Left lung (tissue), 10 donors: Measurements from ENCODE around the gene PGGT1B. TPM values are rescaled to one million over a fixed set of nuclear protein-coding genes. Genes with fewer than 3 reads are reported as not detected.

Experiments used
- ATAC-seq: fragments of 200-7000 bp; cut with Tn5 transposase; one replicate; pipeline ENCODE4 v1.9.1; 2020; ENCODE audit warnings: moderate library complexity
- DNase-seq, 4 donors: peaks; one replicate each; pipeline ENCODE4 v3.0.0-alpha.2; 2013 to 2020
- H3K27ac ChIP-seq, 2 donors: fragments of 200-600 bp; sonication (generic) in 1 of 2; one replicate each; pipeline versions ENCODE4 v1.5.0 to v1.8.0; 2020 to 2021
- H3K27me3 ChIP-seq, 2 donors: fragments of 200-600 bp; sonication (generic) in 1 of 2; one replicate each; pipeline versions ENCODE4 v1.5.0 to v1.8.0; 2020 to 2021
- H3K36me3 ChIP-seq, 2 donors: fragments of 200-600 bp; sonication (generic) in 1 of 2; one replicate each; pipeline versions ENCODE4 v1.5.0 to v1.8.0; 2020 to 2021
- H3K4me1 ChIP-seq, 2 donors: fragments of 200-600 bp; one replicate each; pipeline ENCODE4 v1.8.0; 2021
- H3K4me3 ChIP-seq, 2 donors: fragments of 200-600 bp; sonication (generic) in 1 of 2; one replicate each; pipeline versions ENCODE4 v1.5.0 to v1.8.0; 2020 to 2021; ENCODE audit warnings: mild to moderate bottlenecking in 1 of 2
- H3K9me3 ChIP-seq, 2 donors: fragments of 200-600 bp; sonication (generic) in 1 of 2; one replicate each; pipeline versions ENCODE4 v1.5.0 to v1.8.0; 2020 to 2021
- intact Hi-C, 2 donors: fragments of 100-400 bp; cut with DNase I; formaldehyde crosslinking; loops; one replicate each; pipeline versions ENCODE4 v1.11.2 to v1.14.2; 2022
- polyA plus RNA-seq, 6 donors: library from polyadenylated mRNA; unstranded; fragments of 120-200 nt; gene quantifications; one replicate each; pipeline ENCODE4 v1.2.1, GENCODE V29; 2013; ENCODE audit not compliant: insufficient read length in 6 of 6
- total RNA-seq, 2 donors: library from RNA; stranded (reverse); fragmentation: NEBNext Ultra II Directional; extraction: Animal tissue kit (Norgen Biotek cat#: 25700); gene quantifications; one replicate each; pipeline ENCODE4 v1.2.1, GENCODE V29; 2021
- TF ChIP-seq, protein P1 (sequence below), 2 donors: fragments of 200-600 bp; sonication (generic) in 1 of 2; IDR thresholded peaks; one replicate each; pipeline versions ENCODE4 v1.5.0 to v1.8.0; 2021; ENCODE audit warnings: antibody characterized with exemption in 2 of 2
- donor health status: DM: no; HTN: yes; CAD: no.
- donor health status: DM: no; HTN: no; CAD: no.

The PGGT1B gene
- total and polyA plus RNA-seq, 8 donors, result 27.7 to 46.5 (median 36.9) TPM

DNA sequence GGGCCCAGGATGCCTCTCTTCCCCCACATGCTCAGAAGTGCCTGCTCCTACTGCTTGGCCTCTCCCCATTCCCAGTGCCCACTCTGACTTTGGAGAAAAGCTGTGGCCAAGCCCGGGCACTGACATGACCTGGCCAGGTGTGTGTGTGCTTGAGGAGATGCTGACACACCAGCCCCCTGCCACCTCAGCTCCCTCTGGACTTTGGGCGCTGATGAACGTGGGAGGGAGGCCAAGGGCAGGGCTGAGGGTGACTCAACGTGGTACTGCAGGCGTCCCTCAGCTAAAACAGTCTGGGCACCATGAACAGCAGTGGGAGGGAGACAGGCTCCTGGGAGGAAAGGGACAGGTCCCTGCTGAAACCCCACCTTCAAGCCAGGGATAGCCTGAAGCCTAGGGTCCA is 96.9 kb downstream of the PGGT1B start:
- TF ChIP-seq, protein P1, sequence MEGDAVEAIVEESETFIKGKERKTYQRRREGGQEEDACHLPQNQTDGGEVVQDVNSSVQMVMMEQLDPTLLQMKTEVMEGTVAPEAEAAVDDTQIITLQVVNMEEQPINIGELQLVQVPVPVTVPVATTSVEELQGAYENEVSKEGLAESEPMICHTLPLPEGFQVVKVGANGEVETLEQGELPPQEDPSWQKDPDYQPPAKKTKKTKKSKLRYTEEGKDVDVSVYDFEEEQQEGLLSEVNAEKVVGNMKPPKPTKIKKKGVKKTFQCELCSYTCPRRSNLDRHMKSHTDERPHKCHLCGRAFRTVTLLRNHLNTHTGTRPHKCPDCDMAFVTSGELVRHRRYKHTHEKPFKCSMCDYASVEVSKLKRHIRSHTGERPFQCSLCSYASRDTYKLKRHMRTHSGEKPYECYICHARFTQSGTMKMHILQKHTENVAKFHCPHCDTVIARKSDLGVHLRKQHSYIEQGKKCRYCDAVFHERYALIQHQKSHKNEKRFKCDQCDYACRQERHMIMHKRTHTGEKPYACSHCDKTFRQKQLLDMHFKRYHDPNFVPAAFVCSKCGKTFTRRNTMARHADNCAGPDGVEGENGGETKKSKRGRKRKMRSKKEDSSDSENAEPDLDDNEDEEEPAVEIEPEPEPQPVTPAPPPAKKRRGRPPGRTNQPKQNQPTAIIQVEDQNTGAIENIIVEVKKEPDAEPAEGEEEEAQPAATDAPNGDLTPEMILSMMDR (IDR thresholded peaks at IDR 0.05), result no peak
- ATAC-seq (no peak), DNase-seq (no peak)
- H3K4me1 ChIP-seq, result peaks cover 0 to 17% of the 10 kb centered on the region in 2 donors
- no peaks in the 10 kb centered on the region for H3K9me3 ChIP-seq
- H3K36me3 ChIP-seq, result no peaks in the 10 kb centered on the region
- peaks cover 4 to 61% of the 10 kb centered on the region in 2 donors for H3K27me3 ChIP-seq
- no peak overlapping the region for H3K4me3 ChIP-seq
- no peak overlapping the region for H3K27ac ChIP-seq
- intact Hi-C loops, result no loop called here

DNA sequence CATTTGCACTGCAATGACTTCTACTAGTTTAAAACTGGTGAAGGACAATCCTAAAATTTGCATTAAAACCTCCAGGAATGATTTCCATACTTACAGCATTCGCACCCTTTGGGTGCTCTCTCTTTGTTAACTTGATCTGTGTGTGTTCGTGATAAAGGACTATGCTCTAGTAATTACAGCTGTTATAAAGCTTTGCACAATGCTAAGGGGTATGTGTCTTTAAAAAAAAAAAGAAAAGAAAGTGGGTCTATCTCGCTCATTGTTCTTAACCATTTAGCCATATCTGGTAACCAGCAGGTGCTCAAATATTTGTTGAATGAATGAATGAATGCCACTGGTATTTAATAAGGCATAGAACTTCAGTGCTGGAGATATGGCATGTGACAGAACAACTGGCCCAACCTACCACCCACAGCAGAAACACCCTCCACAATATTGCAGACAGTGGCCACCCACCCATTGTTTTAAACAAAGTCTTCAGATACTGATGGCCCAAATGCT is 101.7 kb downstream of the PGGT1B start:
- no peak overlapping the region for H3K4me3 ChIP-seq
- TF ChIP-seq, protein P1 (IDR thresholded peaks at IDR 0.05), result no peak
- peaks cover 0 to 3% of the 10 kb centered on the region in 2 donors for H3K9me3 ChIP-seq
- H3K27ac ChIP-seq, result no peak overlapping the region
- peaks cover 0 to 20% of the 10 kb centered on the region in 2 donors for H3K27me3 ChIP-seq
- intact Hi-C loops, result no loop called here
- no peaks in the 10 kb centered on the region for H3K4me1 ChIP-seq
- ATAC-seq (no peak), DNase-seq (no peak)
- no peaks in the 10 kb centered on the region for H3K36me3 ChIP-seq

Other genes with a start within 250 kb of the PGGT1B start
- 1 to 10 TPM; 4.4 to 6.9 TPM for gene TRIM36, start 93.0 kb downstream of the PGGT1B start, total RNA-seq
- gene TRIM36, start 93.0 kb downstream of the PGGT1B start, polyA plus RNA-seq, result 1 to 10 TPM in 5 of 6 donors, under 1 TPM in 1; 0.98 to 2.2 (median 1.5) TPM
- gene CCDC112, start 33.8 kb upstream of the PGGT1B start, total RNA-seq, result 1 to 10 TPM; 6.0 to 6.6 TPM
- 10 to 100 TPM; 14.4 to 22.0 (median 16.7) TPM for gene CCDC112, start 33.8 kb upstream of the PGGT1B start, polyA plus RNA-seq